ENCODE results near the gene ZNF385B.

Gene ZNF385B

GRCh38 chr2:179840840-179841239 is 20.6 kb downstream of the ZNF385B start:
- no peak overlapping the region for H3K27ac ChIP-seq

GRCh38 chr2:179837408-179837807 is 24.0 kb downstream of the ZNF385B start:
- TF ChIP-seq CTCF (conservative IDR thresholded peaks at IDR 0.05): no peak
- no peak overlapping the region for H3K27ac ChIP-seq

More at GRCh38 chr2:179840840-179841239, 20.6 kb downstream of the ZNF385B start:
- no peak for TF ChIP-seq CTCF (conservative IDR thresholded peaks at IDR 0.05)

GRCh38 chr2:179830043-179830787 is 31.2 kb downstream of the ZNF385B start:
- H3K27ac ChIP-seq: no peak overlapping the region
- no peak for TF ChIP-seq CTCF (conservative IDR thresholded peaks at IDR 0.05)

- no peak overlapping the region for H3K27ac ChIP-seq
- TF ChIP-seq CTCF (conservative IDR thresholded peaks at IDR 0.05): no peak
Observed at GRCh38 chr2:179826297-179826696, 35.1 kb downstream of the ZNF385B start.

GRCh38 chr2:179825494-179825893 is 35.9 kb downstream of the ZNF385B start:
- no peak for TF ChIP-seq CTCF (conservative IDR thresholded peaks at IDR 0.05)
- no peak overlapping the region for H3K27ac ChIP-seq

GRCh38 chr2:179824961-179825360 is 36.5 kb downstream of the ZNF385B start:
- TF ChIP-seq CTCF (conservative IDR thresholded peaks at IDR 0.05): no peak
- no peak overlapping the region for H3K27ac ChIP-seq

GRCh38 chr2:179822540-179822939 is 38.9 kb downstream of the ZNF385B start:
- H3K27ac ChIP-seq: no peak overlapping the region
- TF ChIP-seq CTCF (conservative IDR thresholded peaks at IDR 0.05): no peak

Measured in VCaP (cell line).